Ovary (tissue), 9 donors: Measurements from ENCODE around the gene ADGRD1. TPM values are rescaled to one million over a fixed set of nuclear protein-coding genes. Genes with fewer than 3 reads are reported as not detected.

Experiments used
- DNase-seq, 5 donors: peaks; one replicate each; pipeline ENCODE4 v3.0.0-alpha.2; 2019 to 2020
- H3K27ac ChIP-seq, 2 donors: fragments of 200-600 bp; one replicate each; pipeline versions ENCODE4 v1.5.1 to v1.8.0; 2019 to 2022
- H3K27me3 ChIP-seq: fragments of 200-600 bp; one replicate; pipeline ENCODE4 v1.8.0; 2022
- H3K36me3 ChIP-seq: fragments of 200-600 bp; sonication (generic); one replicate; pipeline ENCODE4 v1.5.1; 2019
- H3K4me1 ChIP-seq: one replicate; pipeline ENCODE4 v1.8.1; 2013; ENCODE audit warnings: mild to moderate bottlenecking, moderate library complexity; ENCODE audit not compliant: insufficient read depth
- H3K4me3 ChIP-seq: fragments of 200-600 bp; sonication (generic); one replicate; pipeline ENCODE4 v1.5.1; 2017
- H3K9me3 ChIP-seq, 2 donors: fragments of 200-600 bp in 1 of 2; sonication (generic) in 1 of 2; one replicate each; pipeline versions ENCODE4 v1.5.1 to v1.8.1; 2013 to 2019; ENCODE audit warnings: mild to moderate bottlenecking in 1 of 2, moderate library complexity in 1 of 2
- EP300 ChIP-seq: sonication (generic); formaldehyde crosslinking; IDR thresholded peaks from one replicate; pipeline ENCODE4 v1.6.1; 2017; ENCODE audit warnings: antibody characterized with exemption
- POLR2A ChIP-seq: fragments of 450-650 bp; IDR thresholded peaks from one replicate; pipeline ENCODE4 v1.6.1; 2017; ENCODE audit warnings: antibody characterized with exemption, mild to moderate bottlenecking, moderate library complexity
- WGBS, 3 donors: extraction: QIAGEN DNeasy Blood & Tissue Kit in 1 of 3; methylation state at CpG; one replicate each; pipeline versions ENCODE4 v1.1.5 to v1.1.7; 2013 to 2017; 5-methylcytosine and 5-hydroxymethylcytosine counted together
- intact Hi-C, 4 donors: fragments of 100-400 bp; cut with DNase I; formaldehyde crosslinking; loops; one replicate each; pipeline versions ENCODE4 v1.11.0 to v1.15.1; 2022 to 2023
- polyA plus RNA-seq, 2 donors: library from polyadenylated mRNA; stranded (reverse); fragments of 200-250 nt in 1 of 2; fragments of 350-450 nt in 1 of 2; fragmentation: Illumina TruSeq in 1 of 2; extraction: RNeasy Lipid Tissue Mini Kit (QIAGEN cat#74804) in 1 of 2; gene quantifications; one replicate each; pipeline ENCODE4 v1.2.3, GENCODE V29; 2013 to 2014
- total RNA-seq, 7 donors: library from RNA; depleted of rRNA in 2 of 7; stranded (reverse); fragments of >200 nt in 2 of 7; fragmentation: NEBNext Ultra II Directional in 3 of 7; extraction: Animal tissue kit (Norgen Biotek cat#: 25700) in 3 of 7; gene quantifications; one replicate each; pipeline versions ENCODE4 v1.1.0 to v1.2.4, GENCODE V29; 2016 to 2023
- TF ChIP-seq, protein P1 (sequence below), 3 donors: fragments of 450-650 bp in 2 of 3; fragments of 200-600 bp in 1 of 3; IDR thresholded peaks; one replicate each; pipeline versions ENCODE4 v1.5.1 to v1.8.0; 2016 to 2022; ENCODE audit warnings: antibody characterized with exemption in 3 of 3, mild to moderate bottlenecking in 1 of 3
- donor health status: DM: no; HTN: no; CAD: no; lungs with moderate emphysema.
- donor health status: DM: no; HTN: no; CAD: no.
- donor health status: Bipolar disorder and iron deficiency.
- donor health status: DM: yes; HTN: yes; CAD: no.
- donor health status: DM: no; HTN: no; CAD: no.
- donor health status: DM: yes; HTN: yes; CAD: no.

Gene ADGRD1
- total and polyA plus RNA-seq, 9 donors, result 7.6 to 75.3 (median 25.9) TPM

DNA sequence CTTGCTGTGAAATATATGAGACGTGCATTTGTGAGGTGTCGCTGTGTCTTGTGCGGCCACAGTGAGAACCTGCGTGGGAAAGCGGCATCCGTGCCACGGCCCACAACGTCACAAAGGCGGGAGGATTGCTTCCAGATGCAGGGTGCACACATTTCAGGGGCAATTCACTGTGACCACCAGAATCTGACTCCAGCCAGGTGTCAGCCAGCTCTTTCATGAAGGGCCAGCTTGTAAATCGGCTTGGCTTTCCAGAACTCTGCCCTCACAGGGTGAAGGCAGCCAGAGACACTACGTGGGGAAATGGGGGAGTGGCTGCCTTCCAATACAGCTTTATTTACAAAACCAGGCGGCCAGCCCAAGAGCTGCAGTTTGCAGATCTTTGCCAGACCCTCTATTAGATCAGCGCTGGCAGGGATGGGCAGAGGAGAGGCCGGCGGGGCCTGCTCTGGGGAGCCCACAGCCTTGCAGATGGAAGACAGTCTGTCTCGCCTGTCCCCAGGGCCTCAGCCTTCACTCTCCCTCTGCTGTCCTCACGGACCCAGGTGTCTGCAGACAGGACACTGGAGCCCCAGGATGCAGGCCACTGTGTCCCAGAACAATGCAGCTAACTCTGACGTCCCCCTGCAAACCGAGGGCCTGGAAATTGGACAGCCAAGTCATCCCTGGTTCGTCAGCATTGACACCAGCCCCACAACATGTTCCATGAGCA, 53.5 kb downstream of the ADGRD1 start:
- peak in 3 of 5 donors; percentile 33 to 71 (median 45) for DNase-seq
- WGBS, 3 donors, result 43 to 50% (median 45%) methylated on average over 20 of the region's 20 CpGs
- TF ChIP-seq POLR2A (no peak), EP300 (no peak)
- TF ChIP-seq, protein P1, sequence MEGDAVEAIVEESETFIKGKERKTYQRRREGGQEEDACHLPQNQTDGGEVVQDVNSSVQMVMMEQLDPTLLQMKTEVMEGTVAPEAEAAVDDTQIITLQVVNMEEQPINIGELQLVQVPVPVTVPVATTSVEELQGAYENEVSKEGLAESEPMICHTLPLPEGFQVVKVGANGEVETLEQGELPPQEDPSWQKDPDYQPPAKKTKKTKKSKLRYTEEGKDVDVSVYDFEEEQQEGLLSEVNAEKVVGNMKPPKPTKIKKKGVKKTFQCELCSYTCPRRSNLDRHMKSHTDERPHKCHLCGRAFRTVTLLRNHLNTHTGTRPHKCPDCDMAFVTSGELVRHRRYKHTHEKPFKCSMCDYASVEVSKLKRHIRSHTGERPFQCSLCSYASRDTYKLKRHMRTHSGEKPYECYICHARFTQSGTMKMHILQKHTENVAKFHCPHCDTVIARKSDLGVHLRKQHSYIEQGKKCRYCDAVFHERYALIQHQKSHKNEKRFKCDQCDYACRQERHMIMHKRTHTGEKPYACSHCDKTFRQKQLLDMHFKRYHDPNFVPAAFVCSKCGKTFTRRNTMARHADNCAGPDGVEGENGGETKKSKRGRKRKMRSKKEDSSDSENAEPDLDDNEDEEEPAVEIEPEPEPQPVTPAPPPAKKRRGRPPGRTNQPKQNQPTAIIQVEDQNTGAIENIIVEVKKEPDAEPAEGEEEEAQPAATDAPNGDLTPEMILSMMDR (IDR thresholded peaks at IDR 0.05), result no peak
- no peaks in the 10 kb centered on the region for H3K4me1 ChIP-seq
- intact Hi-C loops, result no loop called here
- no peaks in the 10 kb centered on the region for H3K36me3 ChIP-seq
- no peaks in the 10 kb centered on the region for H3K27me3 ChIP-seq
- H3K4me3 ChIP-seq, result no peak overlapping the region
- no peak overlapping the region for H3K27ac ChIP-seq
- H3K9me3 ChIP-seq, result no peaks in the 10 kb centered on the region

DNA sequence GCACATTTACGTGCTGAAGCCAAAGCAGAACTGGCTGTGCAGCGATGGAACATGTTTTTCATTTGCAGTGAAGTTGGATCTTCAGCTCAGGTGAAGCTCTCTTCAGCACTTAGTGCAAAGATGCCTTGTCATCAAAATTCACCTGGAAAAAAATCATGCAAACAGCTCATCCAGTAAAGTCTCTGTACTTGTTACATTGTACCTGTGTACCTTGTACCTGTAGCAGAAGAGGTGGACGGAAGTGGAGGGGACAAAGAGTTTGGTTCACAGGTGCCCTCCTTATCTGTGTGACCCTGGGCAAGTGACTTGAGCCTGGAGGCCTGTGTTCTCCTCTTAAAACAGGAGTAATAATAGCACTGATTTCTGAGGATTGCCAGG, 54.0 kb downstream of the ADGRD1 start:
- no peaks in the 10 kb centered on the region for H3K9me3 ChIP-seq
- H3K27me3 ChIP-seq, result no peaks in the 10 kb centered on the region
- 76 to 80% (median 79%) methylated on average over 3 of the region's 3 CpGs for WGBS, 3 donors
- no peaks in the 10 kb centered on the region for H3K36me3 ChIP-seq
- no peak overlapping the region for H3K4me3 ChIP-seq
- intact Hi-C loops, result no loop called here
- no peaks in the 10 kb centered on the region for H3K4me1 ChIP-seq
- no peak overlapping the region for H3K27ac ChIP-seq
- DNase-seq, result no peak
- TF ChIP-seq EP300 (no peak), POLR2A (no peak)
- TF ChIP-seq, protein P1 (IDR thresholded peaks at IDR 0.05), result no peak

DNA sequence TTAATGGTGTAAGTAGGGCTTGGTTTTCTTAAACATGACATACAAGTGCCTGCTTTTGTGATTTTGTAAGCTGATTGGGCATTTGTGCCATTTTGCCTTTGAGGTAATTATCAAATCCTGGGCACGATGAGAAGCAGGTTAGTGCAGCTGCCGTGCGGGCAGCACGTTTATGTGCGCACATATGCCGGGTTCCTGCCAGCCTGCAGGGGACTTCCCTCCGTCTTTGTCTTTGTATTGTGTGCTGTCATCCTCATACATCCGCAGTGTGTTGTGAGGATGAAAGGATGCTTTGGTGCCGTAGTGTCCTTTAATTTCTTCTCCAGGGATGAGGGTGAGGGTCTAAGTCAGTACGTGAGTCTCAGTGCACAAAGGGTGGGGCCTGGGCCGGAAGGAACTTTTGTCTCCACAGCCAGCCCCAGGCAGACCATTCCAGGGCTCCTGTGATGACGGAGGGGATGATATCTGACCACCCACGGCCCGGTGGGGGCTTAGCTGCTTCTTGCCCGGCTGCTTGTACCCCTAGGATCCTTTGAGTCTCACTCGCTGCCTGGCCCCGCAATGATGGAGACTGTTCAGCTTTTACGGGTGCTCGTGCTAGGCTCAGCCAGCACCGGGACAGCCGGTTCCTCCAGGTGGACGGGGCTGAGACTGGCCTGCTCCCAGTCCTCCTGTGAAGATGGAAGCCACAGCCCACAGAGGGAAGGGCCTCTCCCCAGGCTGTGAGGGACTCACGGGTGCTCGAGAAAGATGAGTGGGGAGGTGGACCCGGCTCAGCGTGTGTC, 54.6 kb downstream of the ADGRD1 start:
- WGBS, 3 donors, result 88 to 91% (median 91%) methylated on average over 25 to 26 of the region's 26 CpGs
- DNase-seq, result no peak
- Histone ChIP-seq H3K36me3 (no peaks in the 10 kb centered on the region), H3K27ac (no peak overlapping the region), H3K9me3 (no peaks in the 10 kb centered on the region), H3K27me3 (no peaks in the 10 kb centered on the region), H3K4me1 (no peaks in the 10 kb centered on the region), H3K4me3 (no peak overlapping the region)
- TF ChIP-seq, protein P1 (IDR thresholded peaks at IDR 0.05), result no peak
- TF ChIP-seq EP300, result no peak
- TF ChIP-seq POLR2A, result no peak
- intact Hi-C loops, result no loop called here

DNA sequence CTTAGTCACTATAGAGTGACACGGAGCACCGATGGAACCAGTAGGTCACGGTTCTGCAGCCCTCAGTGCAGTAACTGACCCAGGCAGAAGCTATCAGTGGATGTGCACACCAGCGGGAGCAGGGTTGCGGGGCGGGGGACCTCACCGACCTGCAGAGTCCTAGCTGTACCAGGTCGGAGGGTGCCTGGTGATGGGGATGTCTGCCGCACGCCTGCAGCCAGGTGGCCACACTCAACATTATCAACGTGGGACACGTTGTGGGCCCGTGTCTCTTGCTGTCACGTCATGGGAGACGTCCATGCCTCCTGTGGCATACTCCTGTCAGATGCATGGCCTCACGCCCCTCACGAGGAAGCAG, 55.2 kb downstream of the ADGRD1 start:
- H3K27ac ChIP-seq, result no peak overlapping the region
- H3K27me3 ChIP-seq, result no peaks in the 10 kb centered on the region
- 91 to 93% (median 92%) methylated on average over 17 of the region's 17 CpGs for WGBS, 3 donors
- DNase-seq, result no peak
- no peaks in the 10 kb centered on the region for H3K4me1 ChIP-seq
- TF ChIP-seq, protein P1 (IDR thresholded peaks at IDR 0.05), result no peak
- TF ChIP-seq POLR2A (no peak), EP300 (no peak)
- H3K4me3 ChIP-seq, result no peak overlapping the region
- intact Hi-C loops, result no loop called here
- H3K9me3 ChIP-seq, result no peaks in the 10 kb centered on the region
- no peaks in the 10 kb centered on the region for H3K36me3 ChIP-seq
